Left forelimb (tissue), 1 donor: Measurements from ENCODE around the gene C1QTNF12.
"Not testable (repeated sequence)": the region's sequence is repeated elsewhere in the genome, so short reads cannot be mapped to it uniquely, and the experiment has no call there.

Source experiments
- DNase-seq: peaks from one replicate; pipeline ENCODE4 v3.0.0-alpha.2; 2018; ENCODE audit warnings: low spot score

Gene C1QTNF12

GRCh38 chr1:1259540-1259939 lies 13.0 kb upstream of the C1QTNF12 start:
- no peak for DNase-seq

GRCh38 chr1:1259119-1259488 lies 12.6 kb upstream of the C1QTNF12 start:
- no peak for DNase-seq

- DNase-seq: no peak
Observed at GRCh38 chr1:1256956-1257871, 10.7 kb upstream of the C1QTNF12 start.

GRCh38 chr1:1255611-1256010 lies 9.1 kb upstream of the C1QTNF12 start:
- no peak for DNase-seq

GRCh38 chr1:1255078-1255477 lies 8.6 kb upstream of the C1QTNF12 start:
- DNase-seq: no peak

GRCh38 chr1:1254667-1254998 lies 8.1 kb upstream of the C1QTNF12 start:
- DNase-seq: no peak

- no peak for DNase-seq
Observed at GRCh38 chr1:1253972-1254666, 7.6 kb upstream of the C1QTNF12 start.

GRCh38 chr1:1253314-1253713 lies 6.8 kb upstream of the C1QTNF12 start:
- DNase-seq: no peak

- DNase-seq: no peak
Observed at GRCh38 chr1:1250786-1251284, 4.3 kb upstream of the C1QTNF12 start.

GRCh38 chr1:1248009-1248913 lies 1.7 kb upstream of the C1QTNF12 start:
- DNase-seq: not testable (repeated sequence)

- no peak for DNase-seq
Observed at GRCh38 chr1:1247341-1247913, 905 bp upstream of the C1QTNF12 start.

GRCh38 chr1:1245817-1246576 lies 525 bp downstream of the C1QTNF12 start:
- DNase-seq: no peak

GRCh38 chr1:1245178-1245816 lies 1.2 kb downstream of the C1QTNF12 start:
- no peak for DNase-seq

GRCh38 chr1:1244192-1244811 lies 2.2 kb downstream of the C1QTNF12 start:
- no peak for DNase-seq

- no peak for DNase-seq
Observed at GRCh38 chr1:1243807-1244191, 2.7 kb downstream of the C1QTNF12 start.

- DNase-seq: no peak
Observed at GRCh38 chr1:1243266-1243660, 3.3 kb downstream of the C1QTNF12 start.

- no peak for DNase-seq
Observed at GRCh38 chr1:1242461-1243265, 3.9 kb downstream of the C1QTNF12 start.

GRCh38 chr1:1241588-1242219 lies 4.8 kb downstream of the C1QTNF12 start:
- DNase-seq: no peak
